Measurements from ENCODE around the gene BCAR3. TPM values are rescaled to one million over a fixed set of nuclear protein-coding genes. Genes with fewer than 3 reads are reported as not detected.

Gene BCAR3
- total RNA-seq, 4 donors from 2014 or later: 15.9 to 49.6 (median 30.8) TPM

DNA sequence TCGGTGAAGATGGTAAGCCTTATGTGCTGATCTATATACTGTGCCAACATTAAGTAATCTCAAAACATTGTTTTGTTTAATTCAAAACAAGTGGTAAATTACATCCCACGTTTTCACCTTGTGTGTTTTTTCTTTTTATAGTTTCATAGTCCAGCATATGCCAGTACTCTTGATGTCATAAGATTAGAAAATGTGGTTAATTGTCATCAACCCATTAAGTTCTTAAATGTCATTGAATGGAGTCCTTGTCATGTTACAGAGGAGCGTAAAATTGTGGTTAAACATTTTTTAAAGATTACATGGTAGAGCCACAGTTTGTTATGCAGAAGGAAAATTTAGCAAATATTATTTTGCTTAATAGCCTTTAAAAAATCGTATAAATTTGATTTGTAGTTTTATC lies 140.6 kb downstream of the BCAR3 start:
- Histone ChIP-seq H3K9me3 (no peaks in the 10 kb centered on the region), H3K4me3 (no peak overlapping the region), H3K27ac (no peak overlapping the region), H3K27me3 (no peaks in the 10 kb centered on the region), H3K36me3 (peaks cover 5% of the 10 kb centered on the region), H3K4me1 (no peaks in the 10 kb centered on the region)
- 82% methylated on average over 4 of the region's 4 CpGs for WGBS
- TF ChIP-seq CTCF (IDR thresholded peaks at IDR 0.05) (no peak), POLR2AphosphoS5 (IDR thresholded peaks at IDR 0.05) (no peak), EP300 (IDR thresholded peaks at IDR 0.05) (no peak), POLR2A (IDR thresholded peaks at IDR 0.05) (no peak)
- DNase-seq (ENCODE audit: low spot score in 2 of 2): no peak

- TF ChIP-seq EP300 (IDR thresholded peaks at IDR 0.05): no peak
- no peak for TF ChIP-seq POLR2AphosphoS5 (IDR thresholded peaks at IDR 0.05)
- TF ChIP-seq CTCF (IDR thresholded peaks at IDR 0.05): no peak
- TF ChIP-seq POLR2A (IDR thresholded peaks at IDR 0.05): no peak
- no peak for DNase-seq (ENCODE audit: low spot score in 2 of 2)
- H3K4me1 ChIP-seq: no peaks in the 10 kb centered on the region
- 85% methylated on average over 2 of the region's 2 CpGs for WGBS
- H3K4me3 ChIP-seq: no peak overlapping the region
- H3K27me3 ChIP-seq: no peaks in the 10 kb centered on the region
- H3K36me3 ChIP-seq: peaks cover 2% of the 10 kb centered on the region
- no peak overlapping the region for H3K27ac ChIP-seq
- H3K9me3 ChIP-seq: no peaks in the 10 kb centered on the region
These were observed 143.7 kb downstream of the BCAR3 start for GRCh38 chr1:93537924-93538323.

GRCh38 chr1:93537396-93537795 lies 144.2 kb downstream of the BCAR3 start:
- H3K36me3 ChIP-seq: no peaks in the 10 kb centered on the region
- no peaks in the 10 kb centered on the region for H3K27me3 ChIP-seq
- no peaks in the 10 kb centered on the region for H3K9me3 ChIP-seq
- no peaks in the 10 kb centered on the region for H3K4me1 ChIP-seq
- TF ChIP-seq POLR2AphosphoS5 (IDR thresholded peaks at IDR 0.05): no peak
- TF ChIP-seq CTCF (IDR thresholded peaks at IDR 0.05): no peak
- no peak for DNase-seq (ENCODE audit: low spot score in 2 of 2)
- H3K27ac ChIP-seq: no peak overlapping the region
- H3K4me3 ChIP-seq: no peak overlapping the region

GRCh38 chr1:93533677-93534076 lies 148.0 kb downstream of the BCAR3 start:
- H3K27ac ChIP-seq: no peak overlapping the region
- TF ChIP-seq CTCF (IDR thresholded peaks at IDR 0.05) (no peak), POLR2AphosphoS5 (IDR thresholded peaks at IDR 0.05) (no peak), EP300 (IDR thresholded peaks at IDR 0.05) (no peak), POLR2A (IDR thresholded peaks at IDR 0.05) (no peak)
- H3K4me1 ChIP-seq: no peaks in the 10 kb centered on the region
- H3K36me3 ChIP-seq: peaks cover 11% of the 10 kb centered on the region
- H3K27me3 ChIP-seq: no peaks in the 10 kb centered on the region
- no peak for DNase-seq (ENCODE audit: low spot score in 2 of 2)
- no peak overlapping the region for H3K4me3 ChIP-seq
- H3K9me3 ChIP-seq: no peaks in the 10 kb centered on the region

- H3K4me3 ChIP-seq: no peak overlapping the region
- H3K36me3 ChIP-seq: peaks cover 13% of the 10 kb centered on the region
- no peak for DNase-seq (ENCODE audit: low spot score in 2 of 2)
- WGBS: 98% methylated on average over 3 of the region's 3 CpGs
- no peaks in the 10 kb centered on the region for H3K9me3 ChIP-seq
- H3K27ac ChIP-seq: no peak overlapping the region
- no peaks in the 10 kb centered on the region for H3K27me3 ChIP-seq
- no peaks in the 10 kb centered on the region for H3K4me1 ChIP-seq
- TF ChIP-seq CTCF (IDR thresholded peaks at IDR 0.05) (no peak), EP300 (IDR thresholded peaks at IDR 0.05) (no peak), POLR2A (IDR thresholded peaks at IDR 0.05) (no peak), POLR2AphosphoS5 (IDR thresholded peaks at IDR 0.05) (no peak)
These were observed 148.8 kb downstream of the BCAR3 start for GRCh38 chr1:93532780-93533378.

All from suprapubic skin (tissue), 4 donors.